Endothelial cell of umbilical vein (primary cell): Measurements from ENCODE around the gene PRKX. TPM values are rescaled to one million over a fixed set of nuclear protein-coding genes. Genes with fewer than 3 reads are reported as not detected.

Experiments
- BruUV-seq: library from RNA; stranded (reverse); fragments of 400-500 nt; replicated peaks from 2 replicates; lab custom pipeline; 2021; lab: Mats Ljungman, UMichigan
- CTCF ChIA-PET: fragments of 300-600, 350-600 bp; sonication (Branson Sonifier 250); formaldehyde crosslinking; loops from one replicate; lab custom pipeline; 2021; ENCODE audit warnings: antibody characterized with exemption, inconsistent platforms; lab: Charles Lee
- POLR2A ChIA-PET: fragments of 300-600, 350-600 bp; sonication (Branson Sonifier 250); formaldehyde crosslinking; loops from one replicate; lab custom pipeline; 2021; ENCODE audit warnings: antibody characterized with exemption, inconsistent platforms; lab: Charles Lee
- DNase-seq: peaks from one replicate; pipeline ENCODE4 v3.0.0-alpha.2; 2011; ENCODE audit warnings: low read depth, low spot score
- FAIRE-seq: peaks from 2 replicates; lab custom pipeline; 2011; peaks lifted over from hg19 to GRCh38; lab: Jason Lieb, UNC
- H2AFZ ChIP-seq: 2 replicates; pipeline ENCODE4 v1.6.0; 2012; ENCODE audit warnings: low read depth, low read length, control low read depth, inconsistent platforms
- H3K27ac ChIP-seq: 2 replicates; pipeline ENCODE4 v1.5.1; 2011; ENCODE audit warnings: low read depth, mild to moderate bottlenecking, control low read depth, low read length, moderate library complexity; ENCODE audit not compliant: insufficient read depth
- H3K27me3 ChIP-seq, 2 experiments: 2 replicates each; pipeline versions ENCODE4 v1.6.0 to v1.6.1; 2011; ENCODE audit warnings: low read length in 2 of 2, mixed read lengths in 1 of 2; ENCODE audit not compliant: control insufficient read depth in 2 of 2, insufficient read depth in 2 of 2
- H3K36me3 ChIP-seq, 2 experiments: 2 replicates in 1 of 2; 3 replicates in 1 of 2; pipeline ENCODE4 v1.5.1; 2011; ENCODE audit warnings: low read length in 2 of 2, mild to moderate bottlenecking in 1 of 2, moderate library complexity in 1 of 2; ENCODE audit not compliant: control insufficient read depth in 2 of 2, insufficient read depth in 2 of 2; ENCODE audit errors: extremely low read depth in 1 of 2
- H3K4me1 ChIP-seq: 3 replicates; pipeline ENCODE4 v1.5.1; 2011; ENCODE audit warnings: mild to moderate bottlenecking, low read length; ENCODE audit not compliant: control insufficient read depth, insufficient read depth; ENCODE audit errors: extremely low read depth
- H3K4me2 ChIP-seq: 2 replicates; pipeline ENCODE4 v1.6.1; 2011; ENCODE audit warnings: low read length, control low read depth, mixed read lengths; ENCODE audit not compliant: insufficient read depth
- H3K4me3 ChIP-seq, 3 experiments: fragments of 200-600 bp in 1 of 3; sonication (generic), shearing (Covaris generic) in 1 of 3; replicated peaks in 1 of 3; 2 replicates each; pipeline ENCODE4 v1.5.1; 2011 to 2016; ENCODE audit warnings: control low read depth in 3 of 3, low read length in 3 of 3, mild to moderate bottlenecking in 2 of 3, inconsistent platforms in 1 of 3, low read depth in 1 of 3, moderate library complexity in 1 of 3; ENCODE audit not compliant: insufficient read depth in 1 of 3
- H3K79me2 ChIP-seq: 2 replicates; pipeline ENCODE4 v1.6.0; 2012; ENCODE audit warnings: low read length, inconsistent platforms; ENCODE audit not compliant: control insufficient read depth, insufficient read depth
- H3K9ac ChIP-seq: replicated peaks from 2 replicates; pipeline ENCODE3; 2011; ENCODE audit warnings: low read length, control low read depth; ENCODE audit not compliant: insufficient read depth; ENCODE audit errors: extremely low read depth
- H3K9me1 ChIP-seq: replicated peaks from 3 replicates; pipeline ENCODE4 v1.6.0; 2011; ENCODE audit warnings: mild to moderate bottlenecking, low read length; ENCODE audit not compliant: control insufficient read depth, insufficient read depth; ENCODE audit errors: extremely low read depth
- H3K9me3 ChIP-seq: replicated peaks from 2 replicates; pipeline ENCODE4 v1.5.1; 2012; ENCODE audit warnings: low read length, inconsistent platforms; ENCODE audit not compliant: control insufficient read depth, insufficient read depth
- H4K20me1 ChIP-seq: replicated peaks from 2 replicates; pipeline ENCODE3; 2011; ENCODE audit warnings: mild to moderate bottlenecking, low read length; ENCODE audit not compliant: control insufficient read depth, insufficient read depth; ENCODE audit errors: extremely low read depth
- CTCF ChIP-seq, 2 donors: IDR thresholded peaks; 1 replicate in 1 of 2; 2 replicates in 1 of 2; pipeline ENCODE4 v1.5.1; 2011; ENCODE audit warnings: low read length in 2 of 2, mild to moderate bottlenecking in 2 of 2, moderate library complexity in 2 of 2, control low read depth in 1 of 2, inconsistent platforms in 1 of 2, low read depth in 1 of 2; ENCODE audit not compliant: insufficient read depth in 1 of 2; ENCODE audit errors: extremely low read depth in 1 of 2
- EZH2 ChIP-seq: IDR thresholded peaks from 2 replicates; pipeline ENCODE4 v1.6.1; 2012; ENCODE audit warnings: borderline replicate concordance, low read depth, mild to moderate bottlenecking, moderate library complexity, low read length, inconsistent platforms; ENCODE audit not compliant: severe bottlenecking
- FOS ChIP-seq: IDR thresholded peaks from 2 replicates; pipeline ENCODE4 v1.6.1; 2011; ENCODE audit warnings: mild to moderate bottlenecking, low read length, moderate library complexity, borderline replicate concordance; ENCODE audit not compliant: insufficient read depth
- GATA2 ChIP-seq: IDR thresholded peaks from 2 replicates; pipeline ENCODE4 v1.7.0; 2011; ENCODE audit warnings: low read depth, mild to moderate bottlenecking, moderate library complexity, mixed read lengths, low read length; ENCODE audit not compliant: insufficient read length, insufficient read depth
- JUN ChIP-seq: IDR thresholded peaks from 2 replicates; pipeline ENCODE4 v1.6.1; 2011; ENCODE audit warnings: borderline replicate concordance, low read depth; ENCODE audit not compliant: insufficient read length, insufficient read depth
- MAX ChIP-seq: IDR thresholded peaks from 2 replicates; pipeline ENCODE4 v1.6.1; 2011; ENCODE audit not compliant: insufficient read depth, insufficient read length
- MYC ChIP-seq: IDR thresholded peaks from one replicate; pipeline ENCODE4 v1.6.1; 2011; ENCODE audit warnings: mild to moderate bottlenecking, low read depth, low read length
- POLR2A ChIP-seq: IDR thresholded peaks from 2 replicates; pipeline ENCODE4 v1.6.1; 2012; ENCODE audit warnings: low read depth, mild to moderate bottlenecking, control low read depth, low read length
- POLR2AphosphoS5 ChIP-seq: IDR thresholded peaks from 2 replicates; pipeline ENCODE4 v1.6.1; 2012; ENCODE audit warnings: low read depth, mild to moderate bottlenecking, control low read depth, low read length, moderate library complexity; ENCODE audit not compliant: insufficient read depth
- dilution Hi-C: fragments of 300-500 bp; cut with MboI; formaldehyde crosslinking; loops from one replicate; pipeline ENCODE4 v1.15.0; 2019; ENCODE audit warnings: low sequenced_read_pairs; ENCODE audit not compliant: extremely low pct_ligation_motif_present
- intact Hi-C: fragments of 100-400 bp; cut with micrococcal nuclease; formaldehyde crosslinking; loops from one replicate; pipeline ENCODE4 v1.10.0; 2022
- polyA plus RNA-seq, 4 experiments: library from polyadenylated mRNA; depleted of rRNA in 3 of 4; stranded (reverse) in 3 of 4; unstranded in 1 of 4; fragments of >200 nt; gene quantifications; 2 replicates each; pipeline versions ENCODE4 v1.2.1 to v1.2.3, GENCODE V29; 2011 to 2012; ENCODE audit warnings: missing spikeins in 1 of 4
- total RNA-seq: library from RNA; stranded (reverse); gene quantifications from 2 replicates; pipeline ENCODE4 v1.2.3, GENCODE V29; 2021

PRKX gene
- total and polyA plus RNA-seq, 2 donors (not counting 3 experiments of a cell fraction or from before 2014, with no cell fraction given), result 11.2 to 27.5 TPM

- H3K36me3 ChIP-seq, result no peaks in the 10 kb centered on the region
- H2AFZ ChIP-seq, result peak overlapping the region; percentile 85
- no TSS peak for BruUV-seq
- peak; percentile 31 for FAIRE-seq
- no peaks in the 10 kb centered on the region for H4K20me1 ChIP-seq
- CTCF ChIA-PET, result interaction anchor here (1.1 kb wide), 1 partner anchor 14 kb away, joined by 3 read pairs; no protein-coding TSS in a partner anchor
- H3K9me3 ChIP-seq, result no peaks in the 10 kb centered on the region
- peak overlapping the region; percentile 62 for H3K4me2 ChIP-seq
- no peaks in the 10 kb centered on the region for H3K9me1 ChIP-seq
- POLR2A ChIA-PET, result interaction anchor here (0.8 kb wide), 1 partner anchor 839 kb away, joined by 6 read pairs; no protein-coding TSS in a partner anchor
- no peak overlapping the region for H3K27ac ChIP-seq
- intact Hi-C loops (loop anchor here (10.0 kb wide), 1 partner anchor 59 kb away; no protein-coding TSS in a partner anchor), dilution Hi-C loops (no loop called here)
- DNase-seq, result no peak
- H3K4me3 ChIP-seq, result peak overlapping the region; percentile 58 to 81 (median 71)
- H3K4me1 ChIP-seq, result no peaks in the 10 kb centered on the region
- peak overlapping the region; percentile 42 for H3K9ac ChIP-seq
- no peaks in the 10 kb centered on the region for H3K27me3 ChIP-seq
- H3K79me2 ChIP-seq, result peaks cover 29% of the 10 kb centered on the region
- TF ChIP-seq MAX, result no peak
- TF ChIP-seq POLR2A, result no peak
- TF ChIP-seq JUN, result no peak
- TF ChIP-seq MYC, result no peak
- TF ChIP-seq GATA2, result no peak
- no peak for TF ChIP-seq EZH2
- no peak for TF ChIP-seq CTCF (IDR thresholded peaks at IDR 0.05; ENCODE audit: extremely low read depth in 1 of 2, insufficient read depth in 1 of 2, low read depth in 1 of 2, low read length in 2 of 2)
- no peak for TF ChIP-seq FOS
- TF ChIP-seq POLR2AphosphoS5, result no peak
These were observed 537 bp upstream of the PRKX start for GRCh38 chrX:3713937-3714434.
